Hepatocyte (in vitro differentiated cells): Measurements from ENCODE around the gene TSSC4. TPM values are rescaled to one million over a fixed set of nuclear protein-coding genes. Genes with fewer than 3 reads are reported as not detected.
"Not testable (repeated sequence)": the region's sequence is repeated elsewhere in the genome, so short reads cannot be mapped to it uniquely, and the experiment has no call there.

ENCODE experiments used
- DNase-seq: peaks from one replicate; pipeline ENCODE4 v3.0.0-alpha.2; 2016; ENCODE audit warnings: low spot score
- H2AFZ ChIP-seq: fragments of 200-600 bp; sonication (generic); 2 replicates; pipeline ENCODE4 v1.6.0; 2016; ENCODE audit warnings: antibody characterized with exemption, mild to moderate bottlenecking
- H3K27ac ChIP-seq: fragments of 200-600 bp; sonication (generic); 2 replicates; pipeline ENCODE4 v1.5.1; 2016; ENCODE audit warnings: mild to moderate bottlenecking
- H3K27me3 ChIP-seq: fragments of 200-600 bp; sonication (generic); 2 replicates; pipeline ENCODE4 v1.6.1; 2016
- H3K36me3 ChIP-seq: fragments of 200-600 bp; sonication (generic); replicated peaks from 2 replicates; pipeline ENCODE4 v1.5.1; 2016; ENCODE audit warnings: low read depth; ENCODE audit not compliant: insufficient read depth
- H3K4me1 ChIP-seq: fragments of 200-600 bp; sonication (generic); 2 replicates; pipeline ENCODE4 v1.5.1; 2016; ENCODE audit warnings: mild to moderate bottlenecking, moderate library complexity; ENCODE audit not compliant: insufficient read depth
- H3K4me2 ChIP-seq: fragments of 200-600 bp; sonication (generic); 2 replicates; pipeline ENCODE4 v1.6.0; 2016
- H3K4me3 ChIP-seq: fragments of 200-600 bp; sonication (generic); 2 replicates; pipeline ENCODE4 v1.5.1; 2016; ENCODE audit warnings: mild to moderate bottlenecking
- H3K79me2 ChIP-seq: fragments of 200-600 bp; sonication (generic); 2 replicates; pipeline ENCODE4 v1.6.0; 2017; ENCODE audit warnings: mild to moderate bottlenecking
- H3K9me2 ChIP-seq: fragments of 200-600 bp; sonication (generic); replicated peaks from 2 replicates; pipeline ENCODE4 v1.6.0; 2017; ENCODE audit warnings: mild to moderate bottlenecking; ENCODE audit not compliant: insufficient read depth
- H3K9me3 ChIP-seq: fragments of 200-600 bp; sonication (generic); 2 replicates; pipeline ENCODE4 v1.5.1; 2016; ENCODE audit warnings: low read depth, mild to moderate bottlenecking
- H4K20me1 ChIP-seq: fragments of 200-600 bp; sonication (generic); 2 replicates; pipeline ENCODE4 v1.6.0; 2016; ENCODE audit warnings: mild to moderate bottlenecking; ENCODE audit not compliant: insufficient read depth, poor library complexity, severe bottlenecking
- CTCF ChIP-seq: fragments of 200-600 bp; sonication (generic); IDR thresholded peaks from 2 replicates; pipeline ENCODE4 v1.5.1; 2016; ENCODE audit warnings: antibody characterized with exemption, mild to moderate bottlenecking; ENCODE audit not compliant: poor library complexity
- EZH2 ChIP-seq: fragments of 200-600 bp; sonication (generic); IDR thresholded peaks from 2 replicates; pipeline ENCODE4 v1.6.1; 2016; ENCODE audit warnings: antibody characterized with exemption, mild to moderate bottlenecking, borderline replicate concordance
- EZH2phosphoT487 ChIP-seq: fragments of 200-600 bp; sonication (generic); IDR thresholded peaks from one replicate; pipeline ENCODE4 v1.6.1; 2018; ENCODE audit warnings: antibody characterized with exemption, mild to moderate bottlenecking, low read depth, moderate library complexity; ENCODE audit not compliant: unreplicated experiment, severe bottlenecking
- WGBS: methylation state at CpG from one replicate; pipeline ENCODE4 v1.1.6; 2016; ENCODE audit warnings: low lambda C conversion rate; ENCODE audit errors: missing lambda C conversion rate; 5-methylcytosine and 5-hydroxymethylcytosine counted together
- polyA plus RNA-seq: library from polyadenylated mRNA; unstranded; fragments of >200 nt; fragmentation: Nextera tagmentation; extraction: Ambion mirVana; gene quantifications from 2 replicates; pipeline ENCODE4 v1.2.1, GENCODE V29; 2016
- total RNA-seq: library from RNA; depleted of rRNA; stranded (reverse); fragments of >200 nt; gene quantifications from 2 replicates; pipeline ENCODE4 v1.2.3, GENCODE V29; 2014

The TSSC4 gene
- total and polyA plus RNA-seq, 2 experiments from 2014 or later: 33.8 to 68.5 TPM

- WGBS: 73% methylated on average over 7 of the region's 7 CpGs
- Histone ChIP-seq H3K4me1 (no peaks in the 10 kb centered on the region), H3K36me3 (no peaks in the 10 kb centered on the region), H2AFZ (no peak overlapping the region), H3K27ac (no peak overlapping the region), H3K9me2 (no peaks in the 10 kb centered on the region), H3K9me3 (no peaks in the 10 kb centered on the region), H3K79me2 (no peaks in the 10 kb centered on the region), H4K20me1 (no peaks in the 10 kb centered on the region), H3K4me2 (no peak overlapping the region), H3K4me3 (no peak overlapping the region), H3K27me3 (no peaks in the 10 kb centered on the region)
- no peak for DNase-seq
- TF ChIP-seq CTCF: no peak
- TF ChIP-seq EZH2phosphoT487: no peak
- TF ChIP-seq EZH2: no peak
These were observed 45.4 kb upstream of the TSSC4 start for GRCh38 chr11:2355000-2355644.

- Histone ChIP-seq H4K20me1 (no peaks in the 10 kb centered on the region), H3K27ac (no peak overlapping the region), H3K4me3 (no peak overlapping the region), H3K9me3 (no peaks in the 10 kb centered on the region), H2AFZ (no peak overlapping the region), H3K4me2 (no peak overlapping the region), H3K27me3 (no peaks in the 10 kb centered on the region), H3K36me3 (no peaks in the 10 kb centered on the region), H3K9me2 (no peaks in the 10 kb centered on the region), H3K4me1 (no peaks in the 10 kb centered on the region), H3K79me2 (no peaks in the 10 kb centered on the region)
- 68% methylated on average over 8 of the region's 8 CpGs for WGBS
- TF ChIP-seq EZH2 (no peak), CTCF (no peak), EZH2phosphoT487 (no peak)
- DNase-seq: no peak
These were observed 43.3 kb upstream of the TSSC4 start for GRCh38 chr11:2357246-2357645.

GRCh38 chr11:2357651-2358050 lies 42.9 kb upstream of the TSSC4 start:
- not testable (repeated sequence) for H3K9me2 ChIP-seq, H3K4me3 ChIP-seq, H3K9me3 ChIP-seq, H3K4me2 ChIP-seq, H3K27me3 ChIP-seq, H3K4me1 ChIP-seq, H3K27ac ChIP-seq, H2AFZ ChIP-seq, H3K79me2 ChIP-seq, DNase-seq, H3K36me3 ChIP-seq, H4K20me1 ChIP-seq
- WGBS: 92% methylated on average over 13 of the region's 13 CpGs

GRCh38 chr11:2358754-2359442 lies 41.7 kb upstream of the TSSC4 start:
- H3K9me3 ChIP-seq: no peaks in the 10 kb centered on the region
- H3K27ac ChIP-seq: no peak overlapping the region
- TF ChIP-seq CTCF (no peak), EZH2phosphoT487 (no peak), EZH2 (no peak)
- no peaks in the 10 kb centered on the region for H3K36me3 ChIP-seq
- H2AFZ ChIP-seq: no peak overlapping the region
- DNase-seq: no peak
- no peak overlapping the region for H3K4me3 ChIP-seq
- H3K27me3 ChIP-seq: no peaks in the 10 kb centered on the region
- H3K4me1 ChIP-seq: no peaks in the 10 kb centered on the region
- no peaks in the 10 kb centered on the region for H3K9me2 ChIP-seq
- H4K20me1 ChIP-seq: no peaks in the 10 kb centered on the region
- 98% methylated on average over 11 of the region's 11 CpGs for WGBS
- no peaks in the 10 kb centered on the region for H3K79me2 ChIP-seq
- H3K4me2 ChIP-seq: no peak overlapping the region
